ENCODE results near the gene CABP5.

Gene CABP5

DNA sequence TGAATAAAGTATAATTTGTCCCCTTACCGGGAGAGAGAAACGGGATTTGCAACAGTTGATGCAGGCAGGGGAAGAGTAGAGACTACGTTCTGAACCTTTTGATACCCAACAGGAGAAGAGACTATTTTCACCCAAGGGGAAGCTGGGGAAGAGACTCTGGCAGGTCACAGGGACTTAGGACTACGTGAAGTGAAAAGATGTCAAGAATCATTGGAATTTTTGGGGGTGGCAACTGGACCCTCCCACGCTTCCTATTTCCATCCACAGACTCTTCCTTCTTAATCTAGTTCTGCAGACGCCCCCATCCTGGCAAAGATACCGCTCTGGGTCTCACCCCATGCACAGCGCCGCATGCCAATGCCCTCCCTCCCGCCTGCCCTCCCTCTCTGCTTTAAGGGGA is 13.8 kb downstream of the CABP5 start:
- DNase-seq (ENCODE audit: low read depth in 2 of 2), result no peak

GRCh38 chr19:48029431-48029830 is 14.4 kb downstream of the CABP5 start:
- DNase-seq (ENCODE audit: low read depth in 2 of 2), result no peak

DNA sequence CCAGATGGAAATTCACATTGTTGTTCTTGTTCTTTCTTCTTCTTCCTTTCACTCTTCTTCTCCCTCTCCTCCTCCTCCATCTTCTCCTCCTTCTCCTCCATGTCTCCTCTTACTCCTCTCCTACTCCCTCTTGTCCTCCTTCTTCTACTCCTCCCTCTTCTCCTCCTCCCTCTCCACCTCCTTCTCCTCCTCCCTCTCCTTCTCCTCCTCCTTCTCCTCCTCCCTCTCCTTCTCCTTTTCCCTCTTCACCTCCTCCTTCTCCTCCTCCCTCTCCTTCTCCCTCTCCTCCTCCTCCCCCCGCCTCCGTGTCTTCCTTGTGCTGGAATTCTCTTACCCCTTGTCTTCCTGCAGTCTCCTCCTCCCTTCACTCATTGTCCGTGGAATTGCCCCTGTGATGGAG is 18.4 kb downstream of the CABP5 start:
- no peak for DNase-seq (ENCODE audit: low read depth in 2 of 2)

DNA sequence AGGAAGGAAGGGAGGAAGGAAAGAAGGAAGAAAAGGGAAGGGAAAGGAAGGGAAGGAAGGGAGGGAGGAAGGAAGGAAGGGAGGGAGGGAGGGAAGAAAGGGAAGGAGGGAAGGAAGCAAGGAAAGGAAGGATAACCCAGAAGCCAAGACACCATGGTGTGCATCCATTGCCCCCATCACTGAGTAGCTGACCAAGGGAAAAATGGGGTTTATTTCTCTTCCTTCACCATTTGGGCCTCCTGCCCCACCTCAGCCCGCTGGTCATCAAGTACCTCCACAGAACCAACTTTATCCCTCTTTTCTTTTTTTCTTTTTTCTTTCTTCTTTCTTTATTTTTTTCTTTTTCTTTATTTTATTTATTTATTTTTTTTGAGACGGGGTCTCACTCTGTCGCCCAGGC is 20.4 kb downstream of the CABP5 start:
- DNase-seq (ENCODE audit: low read depth in 2 of 2), result no peak

DNA sequence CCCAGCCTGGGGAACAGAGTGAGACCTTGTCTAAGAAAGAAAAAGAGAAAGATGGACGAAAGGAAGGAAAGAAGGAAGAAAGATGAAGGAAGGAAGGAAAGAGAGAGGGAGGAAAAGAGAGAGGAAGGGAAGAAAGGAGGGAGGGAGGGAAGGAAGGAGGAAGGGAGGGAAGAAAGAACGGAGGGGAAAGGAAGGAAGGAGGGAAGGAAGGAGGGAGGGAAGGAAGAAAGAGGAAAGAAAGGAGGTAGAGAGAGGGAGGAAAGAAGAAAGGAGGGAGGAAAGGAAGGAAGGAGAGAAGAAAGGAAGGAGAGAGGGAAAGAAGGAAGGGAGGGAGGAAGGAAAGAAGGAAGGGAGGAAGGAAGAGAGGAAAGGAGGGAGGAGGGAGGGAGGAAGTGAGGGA is 20.9 kb downstream of the CABP5 start:
- DNase-seq (ENCODE audit: low read depth in 2 of 2), result no peak

GRCh38 chr19:48020686-48021085 is 23.2 kb downstream of the CABP5 start:
- no peak for DNase-seq (ENCODE audit: low read depth in 2 of 2)

DNA sequence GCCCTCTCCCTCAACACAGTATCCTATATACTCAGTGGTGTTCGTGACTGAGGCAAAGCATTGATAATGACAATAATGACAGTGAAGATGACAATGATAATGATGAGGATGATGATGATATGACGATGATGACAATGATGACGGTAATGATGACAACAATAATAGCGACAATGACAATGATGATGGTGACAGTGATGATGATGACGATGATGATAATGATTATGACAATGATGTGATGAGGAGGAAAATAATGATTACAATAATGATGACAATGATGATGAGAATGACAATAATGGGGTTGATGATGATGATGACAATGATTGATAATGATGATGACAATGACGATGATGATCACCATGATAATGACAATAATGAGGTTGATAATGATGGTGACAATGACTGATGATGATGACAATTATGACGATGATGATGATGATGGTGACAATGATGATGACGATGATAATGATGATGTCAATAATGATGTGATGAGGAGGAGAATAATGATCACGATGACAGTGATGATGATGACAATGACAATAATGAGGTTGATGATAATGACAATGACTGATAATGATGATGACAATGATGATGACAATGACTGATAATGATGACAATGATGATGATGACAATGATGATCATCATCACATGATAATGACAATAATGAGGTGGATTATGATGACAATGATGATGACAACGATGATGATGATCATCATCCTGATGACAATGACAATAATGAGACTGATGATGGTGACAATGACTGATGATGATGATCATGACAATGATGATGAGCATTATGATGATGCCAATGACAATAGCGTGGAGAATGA is 32.7 kb downstream of the CABP5 start:
- DNase-seq (ENCODE audit: low read depth in 2 of 2), result no peak

DNA sequence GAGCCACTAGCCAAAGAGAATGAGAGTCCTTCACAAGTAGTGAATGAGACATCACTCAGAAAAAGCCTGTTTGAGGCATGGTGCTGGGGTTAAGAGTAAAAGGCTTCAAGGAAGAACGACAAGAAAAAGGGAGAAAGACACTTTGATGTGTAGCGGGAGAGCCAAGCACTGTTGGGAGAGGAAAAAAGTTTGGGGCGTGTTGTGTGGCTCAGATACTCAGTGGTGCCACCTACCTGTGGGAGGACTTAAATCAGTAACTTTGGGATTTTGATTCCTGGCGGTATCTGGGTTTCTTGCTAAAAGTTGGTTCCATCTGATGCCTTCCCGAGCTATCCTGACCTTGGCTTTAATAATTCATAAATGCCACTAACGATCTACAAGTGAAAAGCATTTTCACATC is 37.1 kb downstream of the CABP5 start:
- no peak for DNase-seq (ENCODE audit: low read depth in 2 of 2)

DNA sequence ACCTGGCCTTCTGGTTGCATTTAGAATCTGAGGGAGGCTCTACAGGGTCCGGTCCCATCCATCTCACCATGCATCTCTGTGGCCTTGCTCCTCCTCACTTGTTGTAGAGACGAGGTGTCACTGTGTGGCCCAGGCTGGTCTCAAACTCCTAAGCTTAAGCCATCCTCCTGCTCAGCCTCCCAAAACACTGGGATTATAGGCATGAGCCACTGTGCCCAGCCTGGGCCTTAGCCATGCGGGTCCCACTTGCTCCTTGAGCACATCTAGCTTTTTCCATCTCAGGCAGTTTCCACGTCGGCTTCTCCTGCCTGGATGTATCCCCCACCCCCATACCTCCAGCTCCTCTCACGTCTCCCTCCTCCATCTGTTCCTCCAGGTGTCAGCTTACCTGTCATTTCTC is 39.6 kb downstream of the CABP5 start:
- no peak for DNase-seq (ENCODE audit: low read depth in 2 of 2)

DNA sequence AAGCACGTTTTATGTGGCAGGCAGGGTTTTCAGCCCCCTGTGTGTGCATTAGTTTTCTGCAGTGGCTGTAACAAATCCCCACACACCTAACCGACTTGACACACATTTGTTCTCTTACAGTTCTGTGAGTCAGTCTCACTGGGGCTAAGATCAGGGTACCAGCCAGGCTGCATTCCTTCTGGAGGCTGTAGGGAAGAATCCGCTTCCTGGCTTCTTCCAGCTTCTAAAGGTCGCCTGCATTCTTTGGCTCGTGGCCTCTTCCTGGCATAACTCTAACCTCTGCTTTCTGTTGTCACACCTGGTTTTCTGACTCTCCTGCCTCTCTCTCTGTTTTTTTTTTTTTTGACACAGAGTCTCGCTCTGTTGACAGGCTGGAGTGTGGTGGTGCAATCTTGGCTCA is 43.0 kb downstream of the CABP5 start:
- no peak for DNase-seq (ENCODE audit: low read depth in 2 of 2)

DNA sequence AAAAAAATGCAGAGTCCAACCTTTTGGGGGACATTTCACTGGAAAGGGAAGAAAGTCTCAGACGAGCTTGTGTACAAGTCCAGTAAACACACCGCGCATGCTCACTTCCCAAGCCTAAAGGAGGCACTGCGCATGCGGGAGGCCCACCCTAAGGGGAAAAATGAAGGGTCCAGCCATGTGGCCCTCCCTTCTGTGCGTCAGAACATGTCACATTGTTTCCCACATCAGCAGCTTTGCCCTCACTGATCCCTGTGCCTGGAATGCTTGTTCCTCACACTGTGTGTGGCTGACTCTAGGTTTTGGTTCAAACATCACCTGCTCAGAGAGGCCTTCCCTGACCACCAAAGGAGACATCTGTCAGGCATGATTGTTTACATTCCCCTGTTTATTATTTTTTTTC is 45.1 kb downstream of the CABP5 start:
- DNase-seq (ENCODE audit: low read depth in 2 of 2), result no peak

- no peak for DNase-seq (ENCODE audit: low read depth in 2 of 2)
Observed at GRCh38 chr19:47996230-47996727, 47.6 kb downstream of the CABP5 start.

GRCh38 chr19:47994209-47994802 is 49.6 kb downstream of the CABP5 start, which contains the start of gene ELSPBP1:
ELSPBP1 (plus strand) TSS chr19:47994632; CDS start chr19:48008668, 14,036 bp downstream.
- DNase-seq (ENCODE audit: low read depth in 2 of 2), result no peak

DNA sequence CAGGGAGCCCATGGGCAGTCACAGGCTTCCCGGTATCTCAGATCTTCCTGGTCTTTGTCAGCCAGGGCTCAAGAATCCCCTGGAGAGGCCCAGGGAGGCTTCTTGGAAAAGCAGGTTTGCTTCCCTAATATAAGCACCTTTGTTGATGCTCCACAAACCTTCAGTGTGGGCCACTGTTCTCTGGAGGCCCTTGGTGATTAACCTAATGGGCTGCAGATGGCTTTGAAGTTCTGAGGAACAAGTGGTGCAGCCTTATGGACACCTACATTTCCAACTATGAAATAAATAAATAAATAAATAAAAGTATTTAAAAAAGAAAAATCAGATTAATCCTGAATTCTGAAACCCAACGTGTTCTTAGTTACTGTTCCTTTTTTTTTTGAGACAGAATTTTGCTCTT is 51.8 kb downstream of the CABP5 start, which contains the start of gene BSPH1:
Gene BSPH1 (minus strand): TSS at position 101 of the 400 bp plus-strand sequence. CDS start 89 bp downstream, at position 12.
- no peak for DNase-seq (ENCODE audit: low read depth in 2 of 2)

DNA sequence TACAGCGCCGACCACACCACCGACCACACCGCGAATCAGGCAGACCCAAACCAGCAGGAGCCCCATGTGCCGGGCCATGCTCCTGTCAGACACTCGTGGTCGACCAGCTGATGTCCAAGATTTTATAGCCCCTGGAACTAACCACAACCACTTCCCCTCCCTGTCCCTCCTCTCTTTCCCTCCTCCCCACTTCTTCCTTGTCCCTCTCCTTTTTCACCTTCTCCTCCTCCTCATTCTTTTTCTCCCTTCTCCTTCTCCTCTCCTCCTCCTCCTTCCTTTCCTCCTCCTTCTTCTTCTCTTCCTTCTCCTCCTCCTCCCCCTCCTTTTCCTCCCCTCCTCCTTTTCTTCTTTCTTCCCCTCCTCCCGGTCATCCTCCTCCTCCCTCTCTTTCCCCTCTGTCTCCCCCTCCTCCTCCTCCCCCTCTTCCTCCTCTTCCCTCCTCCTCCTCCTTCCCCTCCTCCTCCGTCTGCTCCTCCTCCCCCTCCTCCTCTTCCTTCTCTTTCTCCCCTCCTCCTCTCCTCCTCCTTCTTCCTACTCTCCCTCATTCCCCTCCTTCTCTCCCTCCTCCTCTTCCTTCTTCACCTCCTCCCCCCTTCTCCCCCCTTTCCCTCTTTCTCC is 52.6 kb downstream of the CABP5 start:
- no peak for DNase-seq (ENCODE audit: low read depth in 2 of 2)
